Trophoblast cell (in vitro differentiated cells and primary cell): Measurements from ENCODE around the gene RUFY1.
"Not testable (repeated sequence)": the region's sequence is repeated elsewhere in the genome, so short reads cannot be mapped to it uniquely, and the experiment has no call there.

ENCODE experiments used
- DNase-seq, 2 donors: peaks; one replicate each; pipeline ENCODE4 v3.0.0-alpha.2; 2016
- H2AFZ ChIP-seq: 2 replicates; pipeline ENCODE4 v1.6.1; 2013; ENCODE audit warnings: low read length, moderate library complexity, mild to moderate bottlenecking; ENCODE audit not compliant: insufficient read depth, poor library complexity
- H2AK5ac ChIP-seq: 2 replicates; pipeline ENCODE4 v1.6.1; 2013; ENCODE audit warnings: mild to moderate bottlenecking, low read length
- H2BK120ac ChIP-seq: 2 replicates; pipeline ENCODE4 v1.6.1; 2013; ENCODE audit warnings: low read length, mild to moderate bottlenecking, moderate library complexity; ENCODE audit not compliant: insufficient read depth, poor library complexity
- H2BK12ac ChIP-seq: 2 replicates; pipeline ENCODE4 v1.6.1; 2013; ENCODE audit warnings: mild to moderate bottlenecking, low read length, moderate library complexity
- H2BK5ac ChIP-seq: 2 replicates; pipeline ENCODE4 v1.6.1; 2013; ENCODE audit warnings: low read length, low read depth, moderate library complexity, mild to moderate bottlenecking; ENCODE audit not compliant: poor library complexity
- H3K14ac ChIP-seq: 2 replicates; pipeline ENCODE4 v1.6.1; 2013; ENCODE audit warnings: mild to moderate bottlenecking, low read length
- H3K18ac ChIP-seq: 2 replicates; pipeline ENCODE4 v1.6.1; 2013; ENCODE audit warnings: mild to moderate bottlenecking, low read length
- H3K23ac ChIP-seq: 2 replicates; pipeline ENCODE4 v1.6.1; 2013; ENCODE audit warnings: low read length
- H3K27ac ChIP-seq: 2 replicates; pipeline ENCODE4 v1.5.1; 2013; ENCODE audit warnings: low read depth, mild to moderate bottlenecking, inconsistent platforms, low read length, moderate library complexity
- H3K27me3 ChIP-seq: 2 replicates; pipeline ENCODE4 v1.6.1; 2013; ENCODE audit warnings: inconsistent platforms, mild to moderate bottlenecking, low read length, moderate library complexity; ENCODE audit not compliant: insufficient read depth
- H3K36me3 ChIP-seq, 2 experiments: 1 replicate in 1 of 2; 2 replicates in 1 of 2; pipeline ENCODE4 v1.6.1; 2013; ENCODE audit warnings: low read length in 2 of 2, mild to moderate bottlenecking in 2 of 2, moderate library complexity in 1 of 2; ENCODE audit not compliant: insufficient read depth in 2 of 2, control insufficient read depth in 1 of 2
- H3K4ac ChIP-seq: 2 replicates; pipeline ENCODE4 v1.6.1; 2013; ENCODE audit warnings: low read depth, mild to moderate bottlenecking, low read length, moderate library complexity
- H3K4me1 ChIP-seq, 2 experiments: 1 replicate in 1 of 2; 2 replicates in 1 of 2; pipeline ENCODE4 v1.6.1; 2013; ENCODE audit warnings: low read length in 2 of 2, mild to moderate bottlenecking in 2 of 2, moderate library complexity in 1 of 2; ENCODE audit not compliant: insufficient read depth in 2 of 2, control insufficient read depth in 1 of 2
- H3K4me2 ChIP-seq: 2 replicates; pipeline ENCODE4 v1.6.1; 2013; ENCODE audit warnings: inconsistent platforms, mild to moderate bottlenecking, low read length, moderate library complexity
- H3K4me3 ChIP-seq: 2 replicates; pipeline ENCODE4 v1.5.1; 2013; ENCODE audit warnings: mild to moderate bottlenecking, low read depth, low read length, inconsistent platforms
- H3K79me1 ChIP-seq: one replicate; pipeline ENCODE4 v1.6.1; 2013; ENCODE audit warnings: low read length
- H3K79me2 ChIP-seq: 2 replicates; pipeline ENCODE4 v1.6.1; 2013; ENCODE audit warnings: low read length, mild to moderate bottlenecking; ENCODE audit not compliant: control insufficient read depth, insufficient read depth, poor library complexity
- H3K9ac ChIP-seq: 2 replicates; pipeline ENCODE4 v1.6.1; 2013; ENCODE audit warnings: mild to moderate bottlenecking, low read length
- H3K9me3 ChIP-seq: 2 replicates; pipeline ENCODE4 v1.6.1; 2013; ENCODE audit warnings: low read depth, mild to moderate bottlenecking, control low read depth, inconsistent platforms, low read length; ENCODE audit not compliant: insufficient read depth
- H4K12ac ChIP-seq: 2 replicates; pipeline ENCODE4 v1.6.1; 2013; ENCODE audit warnings: low read depth, mild to moderate bottlenecking, low read length, moderate library complexity
- H4K8ac ChIP-seq: 2 replicates; pipeline ENCODE4 v1.6.1; 2013; ENCODE audit warnings: low read depth, mild to moderate bottlenecking, low read length, moderate library complexity
- H4K91ac ChIP-seq: one replicate; pipeline ENCODE4 v1.6.1; 2013; ENCODE audit warnings: low read depth, mild to moderate bottlenecking, low read length, moderate library complexity
- WGBS: extraction: QIAGEN DNeasy Blood & Tissue Kit; methylation state at CpG from one replicate; pipeline ENCODE4 v1.1.7; 2013; ENCODE audit warnings: missing lambda C conversion rate; ENCODE audit not compliant: insufficient read length, insufficient coverage; ENCODE audit errors: extremely low coverage; 5-methylcytosine and 5-hydroxymethylcytosine counted together

RUFY1 gene

DNA sequence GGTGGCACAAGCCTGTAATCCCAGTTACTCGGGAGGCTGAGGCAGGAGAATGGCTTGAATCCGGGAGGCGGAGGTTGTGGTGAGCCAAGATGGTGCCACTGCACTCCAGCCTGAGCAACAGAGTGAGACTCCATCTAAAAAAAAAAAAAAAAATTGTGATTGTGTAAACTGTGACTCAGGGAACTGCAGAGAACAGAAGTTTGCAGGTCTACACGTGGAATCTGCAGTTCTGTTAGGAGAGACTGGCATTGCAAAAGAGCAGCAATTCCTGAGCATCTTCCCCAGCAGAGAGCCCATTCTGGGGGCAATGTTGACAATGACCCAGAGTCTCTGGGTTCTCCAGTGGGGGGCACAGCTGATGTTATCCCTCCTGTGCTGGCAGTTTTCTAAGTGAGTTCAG, 91.4 kb downstream of the RUFY1 start:
- H2BK120ac ChIP-seq, H3K79me1 ChIP-seq, H4K12ac ChIP-seq, H3K27ac ChIP-seq, H3K79me2 ChIP-seq, H3K4me3 ChIP-seq, H4K91ac ChIP-seq, H2BK5ac ChIP-seq, H2AFZ ChIP-seq, H3K9me3 ChIP-seq, H3K14ac ChIP-seq, H3K36me3 ChIP-seq, H3K18ac ChIP-seq, H2BK12ac ChIP-seq, H3K23ac ChIP-seq, H3K4me1 ChIP-seq, H4K8ac ChIP-seq, H2AK5ac ChIP-seq, H3K4ac ChIP-seq, DNase-seq, H3K9ac ChIP-seq, H3K27me3 ChIP-seq, H3K4me2 ChIP-seq: not testable (repeated sequence)
- no CpG with 5 or more reads among the region's 4 CpGs for WGBS

DNA sequence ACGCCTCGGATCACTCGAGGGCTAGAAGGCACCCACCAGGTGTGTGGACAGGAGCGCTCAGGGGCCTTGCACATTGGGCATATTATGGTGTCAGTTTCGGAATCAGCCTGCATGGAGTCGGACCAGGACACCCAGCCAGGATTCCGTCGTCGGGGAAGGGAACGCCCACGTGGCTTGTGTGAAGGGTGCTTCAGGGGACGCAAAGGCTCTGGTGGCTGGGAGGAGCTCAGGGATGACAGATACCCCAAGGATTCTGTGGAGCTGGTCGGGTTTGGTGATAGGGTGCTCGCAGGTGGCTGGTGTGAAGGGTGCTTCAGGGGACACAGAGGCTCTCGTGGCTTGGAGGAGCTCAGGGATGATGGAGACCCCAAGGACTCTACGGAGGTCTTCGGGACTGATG, 92.3 kb downstream of the RUFY1 start:
- WGBS = no CpG with 5 or more reads among the region's 17 CpGs
- H2BK5ac ChIP-seq, H3K27me3 ChIP-seq, H3K79me2 ChIP-seq, H3K14ac ChIP-seq, H3K4me3 ChIP-seq, H3K23ac ChIP-seq, H2AK5ac ChIP-seq, H3K4ac ChIP-seq, H4K91ac ChIP-seq, H2BK120ac ChIP-seq, H3K4me2 ChIP-seq, H3K36me3 ChIP-seq, H3K9me3 ChIP-seq, H4K12ac ChIP-seq, DNase-seq, H3K18ac ChIP-seq, H4K8ac ChIP-seq, H3K9ac ChIP-seq, H3K79me1 ChIP-seq, H2AFZ ChIP-seq, H3K4me1 ChIP-seq, H2BK12ac ChIP-seq, H3K27ac ChIP-seq: not testable (repeated sequence)

DNA sequence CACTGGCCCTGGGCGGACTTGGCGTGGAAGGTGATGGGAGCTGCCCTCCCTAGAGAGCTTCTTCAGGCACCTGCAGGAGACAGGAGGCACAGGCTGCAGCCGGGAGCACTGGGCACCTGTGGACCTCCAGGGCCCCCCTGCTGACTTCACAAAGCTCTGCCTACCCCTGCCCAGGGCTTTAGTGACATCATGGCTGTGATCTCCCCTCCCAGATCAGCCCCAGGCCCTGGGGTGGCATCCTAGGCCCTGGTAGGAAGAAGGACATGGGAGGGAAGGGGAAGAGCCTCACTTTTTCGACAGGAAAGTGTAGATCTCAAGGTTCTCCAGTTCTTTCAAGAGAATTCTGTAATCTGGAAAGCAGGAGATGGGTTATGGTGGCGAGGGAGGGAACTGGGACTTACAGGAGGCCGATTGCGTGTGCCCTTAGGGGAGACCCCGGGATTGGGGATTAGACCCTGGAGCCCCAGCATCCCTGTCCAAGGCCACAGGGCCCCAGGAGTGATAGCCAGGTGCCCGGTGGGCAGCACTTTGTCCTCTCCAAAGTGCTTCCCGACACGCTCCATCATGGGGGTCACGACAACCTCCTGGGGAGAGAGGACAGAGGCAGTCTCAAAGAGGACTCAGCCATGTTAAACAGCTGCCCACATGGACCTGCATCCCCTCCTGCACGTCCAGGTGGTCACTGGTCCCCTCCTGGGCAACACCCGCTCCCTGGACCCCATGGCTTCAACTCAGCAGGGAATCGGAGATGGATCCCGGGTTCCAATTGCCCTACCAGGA, 93.0 kb downstream of the RUFY1 start:
- H3K79me2 ChIP-seq, H4K12ac ChIP-seq, H3K9me3 ChIP-seq, H3K4me2 ChIP-seq, H3K79me1 ChIP-seq, H2AFZ ChIP-seq, H3K9ac ChIP-seq, H4K8ac ChIP-seq, H2BK120ac ChIP-seq, H4K91ac ChIP-seq, H3K14ac ChIP-seq, H3K4me3 ChIP-seq, H3K27ac ChIP-seq, H3K27me3 ChIP-seq, H2BK12ac ChIP-seq, H2AK5ac ChIP-seq, H3K36me3 ChIP-seq, H2BK5ac ChIP-seq, H3K4me1 ChIP-seq, H3K18ac ChIP-seq, H3K23ac ChIP-seq, DNase-seq, H3K4ac ChIP-seq: not testable (repeated sequence)
- no CpG with 5 or more reads among the region's 16 CpGs for WGBS

DNA sequence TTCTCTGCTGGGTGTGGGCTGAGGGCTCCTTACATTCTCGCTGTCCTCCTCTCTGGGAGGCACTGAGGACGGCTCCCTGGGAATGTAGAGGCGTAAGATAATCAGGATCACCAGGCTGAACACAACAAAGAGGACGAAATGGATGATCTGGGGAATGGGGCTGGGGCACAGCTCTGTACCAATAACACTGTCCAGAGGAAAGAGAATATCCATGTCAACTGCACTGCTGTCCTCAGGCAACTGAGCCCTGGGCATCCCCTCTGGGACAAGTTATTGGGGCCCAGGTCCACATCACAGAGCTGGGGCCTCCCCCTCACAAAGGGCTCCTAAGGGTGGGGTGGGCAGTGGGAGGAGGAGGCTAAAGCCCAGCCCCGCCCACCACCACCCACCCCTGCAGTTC, 94.4 kb downstream of the RUFY1 start:
- not testable (repeated sequence) for H3K79me2 ChIP-seq, H2AK5ac ChIP-seq, H4K12ac ChIP-seq, H3K36me3 ChIP-seq, H3K9me3 ChIP-seq, H2AFZ ChIP-seq, H2BK12ac ChIP-seq, H3K79me1 ChIP-seq, H3K4me3 ChIP-seq, H3K23ac ChIP-seq, H3K14ac ChIP-seq, H3K27me3 ChIP-seq, H2BK5ac ChIP-seq, H4K8ac ChIP-seq, DNase-seq, H3K27ac ChIP-seq, H3K4me1 ChIP-seq, H2BK120ac ChIP-seq, H3K4ac ChIP-seq, H3K4me2 ChIP-seq, H3K18ac ChIP-seq, H3K9ac ChIP-seq, H4K91ac ChIP-seq
- no CpG with 5 or more reads among the region's 5 CpGs for WGBS
